SK-N-SH treated with all-trans-retinoic acid at 6 μM for 48 hours (cell line): ENCODE data around the gene RHBDF2.

Source experiments
- PATZ1 ChIP-seq: fragments of 250-450 bp; sonication (Bioruptor Pico); IDR thresholded peaks from 2 replicates; pipeline ENCODE4 v1.8.0; 2020; ENCODE audit warnings: mild to moderate bottlenecking, moderate library complexity, borderline replicate concordance
- ZFP3 ChIP-seq: fragments of 250-450 bp; sonication (Bioruptor Pico); IDR thresholded peaks from 2 replicates; pipeline ENCODE4 v1.5.0; 2020; ENCODE audit warnings: mild to moderate bottlenecking, moderate library complexity
- ZNF70 ChIP-seq: fragments of 450-650 bp; formaldehyde crosslinking; IDR thresholded peaks from 2 replicates; pipeline ENCODE4 v1.5.0; 2020; ENCODE audit warnings: mild to moderate bottlenecking, moderate library complexity
- ZNF8 ChIP-seq: fragments of 450-650 bp; formaldehyde crosslinking; IDR thresholded peaks from 2 replicates; pipeline ENCODE4 v1.5.0; 2020; ENCODE audit warnings: mild to moderate bottlenecking, moderate library complexity

GRCh38 chr17:76472726-76473125 is 28.5 kb downstream of the RHBDF2 start:
- TF ChIP-seq ZNF8 (CRISPR knock-in tag), result no peak
- no peak for TF ChIP-seq ZFP3 (CRISPR knock-in tag)
- no peak for TF ChIP-seq PATZ1 (CRISPR knock-in tag)
- no peak for TF ChIP-seq ZNF70
